HCT116 (cell line): ENCODE results near the gene CDKAL1. TPM values are rescaled to one million over a fixed set of nuclear protein-coding genes. Genes with fewer than 3 reads are reported as not detected.

ENCODE experiments used
- ATAC-seq: fragments of 200-7000 bp; cut with Tn5 transposase; 2 replicates; pipeline ENCODE4 v1.9.1; 2020; ENCODE audit warnings: mild to moderate bottlenecking, moderate library complexity
- BruUV-seq: library from RNA; stranded (reverse); fragments of 400-500 nt; replicated peaks from 2 replicates; lab custom pipeline; 2021; lab: Mats Ljungman, UMichigan
- CTCF ChIA-PET: fragments of 300-600 bp; sonication (Branson Sonifier 250); formaldehyde crosslinking; loops from one replicate; lab custom pipeline; 2021; ENCODE audit warnings: antibody characterized with exemption; lab: Charles Lee
- POLR2A ChIA-PET: fragments of 300-600, 350-600 bp; sonication (Branson Sonifier 250); formaldehyde crosslinking; loops from one replicate; lab custom pipeline; 2021; ENCODE audit warnings: antibody characterized with exemption; lab: Charles Lee
- RAD21 ChIA-PET, 2 experiments: fragments of 300-600 bp; sonication (Branson Sonifier 250); formaldehyde crosslinking; loops; one replicate each; lab custom pipeline; 2023; ENCODE audit warnings: low total read pairs in 2 of 2; ENCODE audit not compliant: uncharacterized antibody in 2 of 2, unreplicated experiment in 2 of 2, low non-redundant PET in 1 of 2; lab: Charles Lee
- DNase-seq: peaks from one replicate; pipeline ENCODE4 v3.0.0-alpha.2; 2010; ENCODE audit warnings: low read depth, low spot score
- H2AFZ ChIP-seq: fragments of 200-600 bp; shearing (Covaris generic), sonication (generic); 2 replicates; pipeline ENCODE4 v1.6.1; 2017; ENCODE audit warnings: low read depth, mixed run types, mixed read lengths, antibody characterized with exemption, low read length; ENCODE audit not compliant: poor library complexity, severe bottlenecking
- H3K27ac ChIP-seq: 2 replicates; pipeline ENCODE4 v1.5.1; 2012; ENCODE audit warnings: low read depth, low read length
- H3K27me3 ChIP-seq: fragments of 200-600 bp; sonication (generic); 2 replicates; pipeline ENCODE4 v1.6.1; 2016; ENCODE audit warnings: mixed run types, low read length, mixed read lengths; ENCODE audit not compliant: insufficient read depth
- H3K36me3 ChIP-seq, 2 experiments: fragments of 200-500 bp in 1 of 2; fragments of 200-600 bp in 1 of 2; sonication (Bioruptor generic) in 1 of 2; sonication (generic) in 1 of 2; 2 replicates each; pipeline versions ENCODE4 v1.5.1 to v1.6.1; 2014 to 2016; ENCODE audit warnings: low read length in 2 of 2, inconsistent platforms in 1 of 2, mixed read lengths in 1 of 2, mixed run types in 1 of 2; ENCODE audit not compliant: insufficient read depth in 2 of 2, control insufficient read depth in 1 of 2
- H3K4me1 ChIP-seq, 2 experiments: fragments of 200-600 bp in 1 of 2; sonication (generic) in 1 of 2; 2 replicates each; pipeline versions ENCODE4 v1.5.1 to v1.6.1; 2012 to 2017; ENCODE audit warnings: low read length in 2 of 2, inconsistent platforms in 1 of 2, mild to moderate bottlenecking in 1 of 2, mixed read lengths in 1 of 2, mixed run types in 1 of 2, moderate library complexity in 1 of 2; ENCODE audit not compliant: insufficient read depth in 2 of 2, control insufficient read depth in 1 of 2
- H3K4me2 ChIP-seq: fragments of 200-600 bp; sonication (generic); 2 replicates; pipeline ENCODE4 v1.6.1; 2017; ENCODE audit warnings: mixed run types, low read length, mixed read lengths
- H3K4me3 ChIP-seq, 2 experiments: fragments of 200-600 bp in 1 of 2; sonication (generic) in 1 of 2; replicated peaks in 1 of 2; 2 replicates each; pipeline ENCODE4 v1.5.1; 2011 to 2016; ENCODE audit warnings: low read length in 2 of 2, control low read depth in 1 of 2, low read depth in 1 of 2, mild to moderate bottlenecking in 1 of 2, mixed read lengths in 1 of 2, mixed run types in 1 of 2
- H3K79me2 ChIP-seq: fragments of 200-600 bp; sonication (generic); 2 replicates; pipeline ENCODE4 v1.6.1; 2017; ENCODE audit warnings: mild to moderate bottlenecking, mixed run types, low read length, moderate library complexity, mixed read lengths; ENCODE audit not compliant: insufficient read depth
- H3K9ac ChIP-seq: fragments of 200-600 bp; sonication (generic); 2 replicates; pipeline ENCODE4 v1.6.1; 2016; ENCODE audit warnings: low read length, mixed read lengths
- H3K9me2 ChIP-seq: fragments of 200-600 bp; sonication (generic), shearing (Covaris generic); 2 replicates; pipeline ENCODE4 v1.6.1; 2017; ENCODE audit warnings: mixed run types, mild to moderate bottlenecking, moderate library complexity; ENCODE audit not compliant: insufficient read depth
- H3K9me3 ChIP-seq, 2 experiments: fragments of 200-500 bp in 1 of 2; fragments of 200-600 bp in 1 of 2; sonication (Bioruptor generic) in 1 of 2; sonication (generic) in 1 of 2; 2 replicates each; pipeline ENCODE4 v1.6.1; 2014 to 2017; ENCODE audit warnings: low read length in 2 of 2, mixed read lengths in 2 of 2, inconsistent platforms in 1 of 2, low read depth in 1 of 2, mild to moderate bottlenecking in 1 of 2, mixed run types in 1 of 2, moderate library complexity in 1 of 2; ENCODE audit not compliant: control insufficient read depth in 1 of 2, insufficient read depth in 1 of 2
- H4K20me1 ChIP-seq: fragments of 200-600 bp; sonication (generic), shearing (Covaris generic); 2 replicates; pipeline ENCODE4 v1.6.1; 2017; ENCODE audit warnings: mixed run types, mild to moderate bottlenecking, moderate library complexity; ENCODE audit not compliant: insufficient read depth
- CEBPB ChIP-seq: IDR thresholded peaks from 2 replicates; pipeline ENCODE4 v1.6.1; 2012; ENCODE audit warnings: low read depth
- CTCF ChIP-seq, 3 experiments: fragments of 200-600 bp in 1 of 3; sonication (generic) in 1 of 3; IDR thresholded peaks in 2 of 3; conservative IDR thresholded peaks in 1 of 3; 2 replicates each; pipeline ENCODE4 v1.5.1; 2012 to 2017; ENCODE audit warnings: low read depth in 2 of 3, low read length in 2 of 3, antibody characterized with exemption in 1 of 3, borderline replicate concordance in 1 of 3, control low read depth in 1 of 3, mild to moderate bottlenecking in 1 of 3, mixed read lengths in 1 of 3, mixed run types in 1 of 3, moderate library complexity in 1 of 3; ENCODE audit not compliant: insufficient read depth in 1 of 3
- EGR1 ChIP-seq: IDR thresholded peaks from 2 replicates; pipeline ENCODE4 v1.6.1; 2012; ENCODE audit warnings: low read depth
- ELF1 ChIP-seq: IDR thresholded peaks from 2 replicates; pipeline ENCODE4 v1.6.1; 2012; ENCODE audit warnings: low read depth, borderline replicate concordance
- EZH2 ChIP-seq: fragments of 200-600 bp; sonication (generic); IDR thresholded peaks from 2 replicates; pipeline ENCODE4 v1.6.1; 2017; ENCODE audit warnings: antibody characterized with exemption, mixed run types
- EZH2phosphoT487 ChIP-seq: fragments of 200-600 bp; IDR thresholded peaks from 2 replicates; pipeline ENCODE4 v1.6.1; 2018; ENCODE audit warnings: antibody characterized with exemption, borderline replicate concordance
- FOSL1 ChIP-seq: IDR thresholded peaks from 2 replicates; pipeline ENCODE4 v1.6.1; 2012; ENCODE audit warnings: low read depth
- MAX ChIP-seq: IDR thresholded peaks from 2 replicates; pipeline ENCODE4 v1.6.1; 2012
- POLR2A ChIP-seq: IDR thresholded peaks from 2 replicates; pipeline ENCODE4 v1.7.0; 2011; ENCODE audit warnings: borderline replicate concordance; ENCODE audit not compliant: insufficient read depth, insufficient read length; ENCODE audit errors: extremely low read depth
- POLR2AphosphoS5 ChIP-seq: IDR thresholded peaks from 2 replicates; pipeline ENCODE4 v1.6.1; 2011; ENCODE audit warnings: mild to moderate bottlenecking, low read depth, low read length, moderate library complexity
- RAD21 ChIP-seq: IDR thresholded peaks from 2 replicates; pipeline ENCODE4 v1.6.1; 2012; ENCODE audit warnings: low read depth, mild to moderate bottlenecking
- SIN3A ChIP-seq: IDR thresholded peaks from 2 replicates; pipeline ENCODE4 v1.6.1; 2012; ENCODE audit warnings: low read depth
- SP1 ChIP-seq: IDR thresholded peaks from 2 replicates; pipeline ENCODE4 v1.6.1; 2012; ENCODE audit warnings: low read depth
- SRF ChIP-seq: IDR thresholded peaks from 2 replicates; pipeline ENCODE4 v1.6.1; 2012; ENCODE audit warnings: low read depth
- TCF7L2 ChIP-seq: IDR thresholded peaks from 2 replicates; pipeline ENCODE4 v1.7.0; 2011; ENCODE audit warnings: borderline replicate concordance, inconsistent platforms; ENCODE audit not compliant: insufficient read depth, insufficient read length; ENCODE audit errors: extremely low read depth
- ZBTB33 ChIP-seq: IDR thresholded peaks from 2 replicates; pipeline ENCODE4 v1.6.1; 2011; ENCODE audit warnings: mild to moderate bottlenecking, low read length, moderate library complexity; ENCODE audit not compliant: insufficient replicate concordance; ENCODE audit errors: extremely low read depth
- ZFX ChIP-seq: fragments of 450-650 bp; IDR thresholded peaks from 2 replicates; pipeline ENCODE4 v1.6.1; 2017
- intact Hi-C: fragments of 100-400 bp; cut with micrococcal nuclease; formaldehyde crosslinking; loops from 2 replicates; pipeline ENCODE4 v1.10.0; 2022
- total RNA-seq: library from RNA; stranded (reverse); gene quantifications from one replicate; pipeline ENCODE4 v1.2.1, GENCODE V29; 2021; ENCODE audit not compliant: unreplicated experiment

Gene CDKAL1
- total RNA-seq, 1 experiment from 2014 or later: 14.9 TPM

GRCh38 chr6:21134356-21134755 lies 600.1 kb downstream of the CDKAL1 start:
- Histone ChIP-seq H3K79me2 (no peaks in the 10 kb centered on the region), H2AFZ (no peak overlapping the region), H3K9me2 (no peaks in the 10 kb centered on the region), H3K4me2 (no peak overlapping the region), H3K27ac (no peak overlapping the region), H3K4me1 (no peaks in the 10 kb centered on the region), H4K20me1 (no peaks in the 10 kb centered on the region), H3K36me3 (no peaks in the 10 kb centered on the region), H3K4me3 (no peak overlapping the region), H3K9ac (no peak overlapping the region), H3K9me3 (no peaks in the 10 kb centered on the region), H3K27me3 (no peaks in the 10 kb centered on the region)
- DNase-seq (no peak), ATAC-seq (no peak)
- TF ChIP-seq MAX (no peak), POLR2AphosphoS5 (no peak), EZH2 (no peak), SP1 (no peak), CEBPB (no peak), FOSL1 (no peak), ELF1 (no peak), EZH2phosphoT487 (no peak), ZFX (no peak), RAD21 (no peak), TCF7L2 (no peak), CTCF (IDR thresholded peaks at IDR 0.05 in 2 of 3, conservative IDR thresholded peaks at IDR 0.05 in 1 of 3; ENCODE audit: borderline replicate concordance in 1 of 3, insufficient read depth in 1 of 3, low read depth in 2 of 3, low read length in 2 of 3) (no peak), EGR1 (no peak), ZBTB33 (no peak), SIN3A (no peak), POLR2A (no peak), SRF (no peak)
- ChIA-PET POLR2A (no interaction called here), RAD21 (no interaction called here), CTCF (no interaction called here)
- BruUV-seq: no TSS peak
- intact Hi-C loops: no loop called here
